Activated T-cell treated with anti-CD3 and anti-CD28 coated beads, Interleukin-2, amount 50 U/mL, for 1 hour (primary cell): ENCODE data around the gene DGKD.
"Not testable (repeated sequence)": the region's sequence is repeated elsewhere in the genome, so short reads cannot be mapped to it uniquely, and the experiment has no call there.

Experiments used
- DNase-seq: peaks from one replicate; pipeline ENCODE4 v3.0.0-alpha.2; 2020

The DGKD gene

GRCh38 chr2:233387225-233387624 lies 32.9 kb downstream of the DGKD start:
- no peak for DNase-seq

- no peak for DNase-seq
Measured at GRCh38 chr2:233387667-233388528, 33.6 kb downstream of the DGKD start.

- no peak for DNase-seq
Measured at GRCh38 chr2:233389601-233390125, 35.4 kb downstream of the DGKD start.

- DNase-seq: no peak
Measured at GRCh38 chr2:233395687-233396086, 41.4 kb downstream of the DGKD start.

GRCh38 chr2:233396726-233397665 lies 42.7 kb downstream of the DGKD start:
- not testable (repeated sequence) for DNase-seq

- no peak for DNase-seq
Measured at GRCh38 chr2:233399306-233400225, 45.3 kb downstream of the DGKD start.

GRCh38 chr2:233400341-233400740 lies 46.0 kb downstream of the DGKD start:
- DNase-seq: no peak

GRCh38 chr2:233400961-233401360 lies 46.7 kb downstream of the DGKD start:
- DNase-seq: no peak

GRCh38 chr2:233402346-233402745 lies 48.1 kb downstream of the DGKD start:
- DNase-seq: no peak

- DNase-seq: no peak
Measured at GRCh38 chr2:233402789-233403188, 48.5 kb downstream of the DGKD start.

GRCh38 chr2:233404222-233404621 lies 49.9 kb downstream of the DGKD start:
- DNase-seq: peak; percentile 74

- DNase-seq: no peak
Measured at GRCh38 chr2:233406865-233407264, 52.6 kb downstream of the DGKD start.

- DNase-seq: no peak
Measured at GRCh38 chr2:233407771-233408181, 53.5 kb downstream of the DGKD start.

- DNase-seq: no peak
Measured at GRCh38 chr2:233408366-233409285, 54.3 kb downstream of the DGKD start.

- no peak for DNase-seq
Measured at GRCh38 chr2:233409286-233409991, 55.1 kb downstream of the DGKD start.

- no peak for DNase-seq
Measured at GRCh38 chr2:233410196-233410760, 56.0 kb downstream of the DGKD start.

GRCh38 chr2:233411162-233411561 lies 56.9 kb downstream of the DGKD start:
- DNase-seq: no peak

GRCh38 chr2:233412405-233412804 lies 58.1 kb downstream of the DGKD start:
- DNase-seq: no peak

GRCh38 chr2:233413046-233413445 lies 58.8 kb downstream of the DGKD start:
- DNase-seq: no peak
